NCI-H128 (cell line): Measurements from ENCODE around the gene RNF222.
"Not testable (repeated sequence)": the region's sequence is repeated elsewhere in the genome, so short reads cannot be mapped to it uniquely, and the experiment has no call there.

ENCODE experiments used
- DNase-seq: peaks from one replicate; lab custom pipeline; 2025; ENCODE audit not compliant: unreplicated experiment; lab: John Stamatoyannopoulos, UW

RNF222 gene

GRCh38 chr17:8347001-8347400 lies 50.6 kb downstream of the RNF222 start:
- not testable (repeated sequence) for DNase-seq

- no peak for DNase-seq
These were observed 51.5 kb downstream of the RNF222 start for GRCh38 chr17:8345951-8346665.

DNA sequence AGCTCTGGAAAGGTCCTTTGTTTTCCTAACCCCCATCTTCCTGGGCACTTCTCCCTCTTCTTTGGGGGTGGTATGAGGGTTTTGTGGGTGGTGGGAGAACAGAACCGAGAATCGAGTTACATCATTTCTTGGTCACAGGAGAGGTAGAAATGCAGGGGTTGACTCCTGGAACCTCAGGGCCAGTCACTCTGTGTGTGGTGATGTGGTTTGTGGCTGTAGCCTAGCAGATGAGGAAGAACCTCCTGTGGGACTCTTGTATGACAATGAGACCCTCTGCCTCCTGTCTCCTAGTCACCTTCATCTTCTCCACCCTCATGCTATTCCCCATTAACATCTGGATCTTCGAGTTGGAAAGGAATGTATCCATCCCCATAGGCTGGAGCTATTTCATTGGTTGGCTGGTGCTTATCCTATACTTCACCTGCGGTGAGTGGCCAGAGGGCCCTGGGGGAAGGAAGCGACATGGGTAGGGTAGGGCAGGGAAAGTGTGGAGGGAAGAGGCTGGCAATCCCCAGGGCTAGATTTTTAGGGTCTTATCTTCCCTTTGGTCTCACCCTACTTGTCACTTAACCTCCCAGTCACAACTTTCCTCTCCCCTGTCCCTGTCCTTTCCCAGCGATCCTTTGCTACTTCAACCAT lies 52.5 kb downstream of the RNF222 start:
- DNase-seq, result no peak

DNA sequence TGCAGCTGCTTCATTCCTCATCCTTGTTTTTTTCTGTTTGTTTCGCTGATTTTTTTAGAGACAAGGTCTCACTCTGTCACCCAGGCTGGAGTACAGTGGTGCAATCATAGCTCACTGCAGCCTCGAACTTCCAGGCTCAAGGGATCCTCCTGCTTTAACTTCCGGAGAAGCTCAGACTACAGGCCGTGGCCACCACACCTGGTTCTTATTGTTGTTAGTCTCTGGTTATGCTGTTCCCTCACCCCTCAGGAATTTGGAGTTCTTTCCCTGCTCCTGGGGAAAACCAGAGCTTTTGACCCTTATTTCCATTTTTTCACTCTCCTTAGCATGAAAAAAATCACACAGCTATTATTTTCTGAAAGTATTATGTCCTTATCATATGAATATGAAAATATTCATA lies 56.2 kb downstream of the RNF222 start:
- DNase-seq, result no peak
